ENCODE results near the gene MAD1L1.

GRCh38 chr7:1848911-1849311 is 383.8 kb downstream of the MAD1L1 start:
- TF ChIP-seq CTCF (conservative IDR thresholded peaks at IDR 0.05; ENCODE audit: low read length) (no peak), EZH2phosphoT487 (IDR thresholded peaks at IDR 0.05; ENCODE audit: borderline replicate concordance, low read depth, low read length) (no peak)

All from OCI-LY7 (cell line).